AG09309 (cell line): ENCODE measurements around the gene ALOXE3.

Source experiments
- DNase-seq: peaks from one replicate; pipeline ENCODE4 v3.0.0-alpha.2; 2010; ENCODE audit warnings: low read depth
- H3K4me3 ChIP-seq: 2 replicates; pipeline ENCODE4 v1.5.1; 2011; ENCODE audit warnings: mild to moderate bottlenecking, low read depth, low read length, moderate library complexity; ENCODE audit not compliant: control insufficient read depth
- CTCF ChIP-seq: IDR thresholded peaks from 2 replicates; pipeline ENCODE4 v1.5.1; 2011; ENCODE audit warnings: mild to moderate bottlenecking, low read depth, low read length, inconsistent platforms; ENCODE audit not compliant: insufficient read depth, control insufficient read depth; ENCODE audit errors: missing control alignments

ALOXE3 gene

DNA sequence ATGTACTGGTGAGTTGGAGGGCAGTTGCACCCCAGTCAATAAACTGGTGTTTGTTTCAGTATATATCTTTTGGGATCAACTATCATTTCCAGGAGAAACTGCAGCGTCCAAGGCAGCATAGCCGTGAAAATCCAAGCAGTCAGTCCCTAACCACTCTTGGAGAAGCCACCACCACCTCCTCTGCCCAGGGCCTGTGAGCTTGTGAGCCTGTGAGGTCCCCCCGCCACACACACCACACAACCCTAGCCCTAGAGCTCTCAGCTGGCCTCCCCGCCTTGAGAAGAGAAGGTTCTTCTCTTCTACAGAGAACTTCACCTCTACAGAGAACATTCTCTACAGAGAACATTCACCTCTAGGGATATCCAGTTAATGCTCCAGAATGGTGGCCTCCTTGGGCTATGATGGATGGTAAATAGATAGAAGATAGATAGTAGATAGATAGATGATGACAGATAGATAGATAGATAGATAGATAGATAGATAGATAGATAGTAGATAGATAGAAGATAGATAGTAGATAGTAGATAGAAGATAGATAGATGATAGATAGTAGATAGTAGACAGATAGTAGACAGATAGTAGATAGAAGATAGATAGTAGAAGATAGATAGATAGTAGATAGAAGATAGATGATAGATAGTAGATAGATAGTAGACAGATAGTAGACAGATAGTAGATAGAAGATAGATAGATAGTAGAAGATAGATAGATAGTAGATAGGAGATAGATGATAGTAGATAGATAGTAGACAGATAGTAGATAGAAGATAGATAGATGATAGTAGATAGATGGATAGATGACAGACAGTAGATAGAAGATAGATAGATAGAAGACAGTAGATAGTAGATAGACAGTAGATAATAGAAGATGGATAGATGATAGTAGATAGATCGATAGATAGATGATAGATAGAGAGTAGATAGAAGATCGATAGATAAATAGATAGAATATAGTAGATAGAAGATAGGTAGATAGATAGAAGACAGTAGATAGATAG lies 65.8 kb downstream of the ALOXE3 start:
- H3K4me3 ChIP-seq, result no peak overlapping the region

GRCh38 chr17:8051831-8052230 lies 66.5 kb downstream of the ALOXE3 start:
- DNase-seq, result no peak
- H3K4me3 ChIP-seq, result no peak overlapping the region
- no peak for TF ChIP-seq CTCF

More for the DNA sequence above, 65.8 kb downstream of the ALOXE3 start:
- no peak for DNase-seq
- TF ChIP-seq CTCF, result no peak

DNA sequence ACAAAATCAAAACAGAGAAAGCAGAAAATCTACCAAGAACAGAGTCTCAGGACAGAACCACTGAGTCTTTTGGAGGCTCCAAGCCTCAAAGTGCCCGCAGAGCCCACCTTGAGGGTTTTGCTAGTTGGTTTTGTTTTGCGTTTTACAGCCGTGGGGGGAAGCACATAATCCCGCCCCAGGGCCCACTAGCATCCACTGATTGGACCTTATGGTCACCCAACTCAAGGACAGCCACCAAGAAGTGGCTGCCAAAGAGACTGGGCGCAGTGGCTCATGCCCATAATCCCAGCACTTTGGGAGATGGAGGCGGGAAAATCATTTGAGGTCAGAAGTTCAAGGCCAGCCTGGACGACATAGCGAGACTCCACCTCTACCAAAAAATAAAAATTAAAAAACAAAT lies 69.6 kb downstream of the ALOXE3 start:
- no peak for TF ChIP-seq CTCF
- no peak overlapping the region for H3K4me3 ChIP-seq
- no peak for DNase-seq

DNA sequence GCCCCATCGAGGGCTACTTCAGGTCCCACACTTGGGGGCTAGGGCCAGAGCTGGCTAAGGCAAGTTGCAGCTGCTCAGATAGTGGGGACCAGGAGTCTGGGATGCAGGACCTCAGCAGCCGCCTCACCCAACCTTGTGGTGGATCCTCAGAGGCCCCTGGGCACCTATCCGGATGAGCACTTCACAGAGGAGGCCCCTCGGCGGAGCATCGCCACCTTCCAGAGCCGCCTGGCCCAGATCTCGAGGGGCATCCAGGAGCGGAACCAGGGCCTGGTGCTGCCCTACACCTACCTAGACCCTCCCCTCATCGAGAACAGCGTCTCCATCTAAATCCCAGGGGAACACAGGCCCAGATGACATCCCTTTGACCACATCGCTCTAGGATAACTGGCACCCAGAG lies 70.1 kb downstream of the ALOXE3 start:
- no peak overlapping the region for H3K4me3 ChIP-seq
- no peak for DNase-seq
- no peak for TF ChIP-seq CTCF

- H3K4me3 ChIP-seq, result no peak overlapping the region
- DNase-seq, result no peak
- no peak for TF ChIP-seq CTCF
These were observed 70.6 kb downstream of the ALOXE3 start for GRCh38 chr17:8047769-8048110.

- H3K4me3 ChIP-seq, result no peak overlapping the region
- no peak for DNase-seq
- no peak for TF ChIP-seq CTCF
These were observed 71.2 kb downstream of the ALOXE3 start for GRCh38 chr17:8046929-8047768.
